H54 (cell line): Measurements from ENCODE around the gene NF2.

ENCODE experiments used
- DNase-seq: peaks from one replicate; pipeline ENCODE4 v3.0.0; 2011; ENCODE audit warnings: low spot score, mixed read lengths; ENCODE audit not compliant: insufficient read length
- FAIRE-seq: peaks from 3 replicates; lab custom pipeline; 2011; peaks lifted over from hg19 to GRCh38; lab: Jason Lieb, UNC
- POLR2A ChIP-seq: IDR thresholded peaks from 2 replicates; pipeline ENCODE4 v1.6.1; 2011; ENCODE audit warnings: low read depth, mild to moderate bottlenecking, low read length

Gene NF2

DNA sequence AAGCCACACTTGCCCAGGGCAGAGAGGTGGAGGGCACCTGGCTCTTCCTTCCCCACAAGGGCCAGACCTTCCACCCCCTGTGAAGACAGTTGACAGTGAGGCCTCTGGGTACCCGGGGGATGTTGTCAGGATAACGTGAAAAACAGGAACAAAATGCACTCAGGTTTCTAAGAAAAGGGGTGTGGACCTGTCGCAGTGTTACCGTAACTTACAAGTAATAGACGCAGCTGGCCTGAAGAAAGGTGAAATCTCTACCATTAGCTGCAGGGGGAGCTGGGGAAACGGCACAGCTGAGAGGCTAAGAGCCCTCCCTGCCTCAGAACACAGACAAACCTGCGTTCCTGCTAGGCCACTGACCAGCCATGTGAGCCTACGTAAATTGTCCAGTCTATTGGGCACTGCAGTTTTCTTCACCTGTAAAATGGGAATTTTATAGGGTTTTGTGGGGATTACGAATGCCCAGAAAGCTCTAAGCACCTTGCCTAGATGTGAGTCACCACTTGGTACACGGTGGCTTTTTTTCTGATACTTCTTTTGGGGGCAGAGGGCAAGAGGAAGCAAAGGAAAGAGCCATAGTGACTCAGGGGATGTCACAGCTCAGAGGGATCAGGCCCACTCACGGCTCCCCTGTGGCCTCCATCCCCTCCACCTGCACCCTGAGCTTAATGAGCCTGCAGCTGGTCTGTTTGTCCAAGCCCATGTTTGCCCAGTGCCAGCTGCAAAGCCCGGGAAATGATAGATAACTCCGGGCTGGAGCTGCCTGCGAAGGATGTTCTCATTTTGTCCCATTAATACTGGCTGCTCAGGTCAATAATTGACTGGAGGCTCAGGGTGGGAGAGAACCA, 97.9 kb downstream of the NF2 start:
- no peak for TF ChIP-seq POLR2A
- peak; percentile 55 for FAIRE-seq
- no peak for DNase-seq

DNA sequence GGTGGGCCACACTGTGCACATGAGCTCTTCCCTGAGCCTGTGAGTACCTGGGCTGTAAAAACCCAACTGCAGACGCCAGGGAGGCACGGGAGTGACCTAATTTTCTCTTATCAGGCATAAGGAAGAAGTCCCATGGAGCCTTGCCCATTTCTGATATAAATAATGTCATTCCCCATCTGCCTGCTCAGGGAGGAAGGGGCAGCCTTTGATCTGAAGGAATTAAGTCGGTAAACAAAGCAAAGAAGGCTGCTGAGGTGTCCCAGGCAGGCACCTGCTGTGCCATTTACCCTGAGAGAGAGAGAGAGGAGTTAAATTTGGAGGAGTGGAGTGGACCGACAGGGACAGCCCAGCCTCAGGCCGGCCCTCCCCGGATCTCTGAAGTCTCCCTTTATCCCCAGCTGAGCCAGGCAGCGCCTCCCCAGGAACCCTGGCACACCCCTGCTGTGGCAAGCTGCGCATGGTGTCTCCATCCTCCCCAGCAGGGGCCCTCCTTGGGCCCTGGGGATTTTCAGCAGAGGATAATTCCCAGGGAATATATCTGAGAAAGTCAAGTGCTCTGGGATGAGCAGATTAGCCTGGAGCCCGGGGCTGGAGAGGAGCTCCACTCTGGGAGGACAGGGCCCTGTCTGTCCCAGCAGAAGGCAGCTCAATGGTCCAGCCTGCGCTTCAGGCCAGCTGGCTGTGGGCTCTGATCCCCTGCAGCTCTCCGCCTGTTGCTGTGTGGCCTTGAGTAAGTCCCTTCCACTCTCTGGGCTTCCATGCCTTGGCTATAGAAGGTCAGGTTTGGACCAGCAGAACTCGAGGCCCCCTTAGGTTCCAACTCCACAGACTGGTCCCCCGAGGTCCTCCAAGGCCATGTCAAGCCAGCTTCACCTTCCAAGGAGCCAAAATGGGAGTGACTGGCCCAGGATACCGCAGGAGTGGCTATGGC, 98.8 kb downstream of the NF2 start:
- TF ChIP-seq POLR2A, result no peak
- FAIRE-seq (peak; percentile 43), DNase-seq (peak; percentile 64)

DNA sequence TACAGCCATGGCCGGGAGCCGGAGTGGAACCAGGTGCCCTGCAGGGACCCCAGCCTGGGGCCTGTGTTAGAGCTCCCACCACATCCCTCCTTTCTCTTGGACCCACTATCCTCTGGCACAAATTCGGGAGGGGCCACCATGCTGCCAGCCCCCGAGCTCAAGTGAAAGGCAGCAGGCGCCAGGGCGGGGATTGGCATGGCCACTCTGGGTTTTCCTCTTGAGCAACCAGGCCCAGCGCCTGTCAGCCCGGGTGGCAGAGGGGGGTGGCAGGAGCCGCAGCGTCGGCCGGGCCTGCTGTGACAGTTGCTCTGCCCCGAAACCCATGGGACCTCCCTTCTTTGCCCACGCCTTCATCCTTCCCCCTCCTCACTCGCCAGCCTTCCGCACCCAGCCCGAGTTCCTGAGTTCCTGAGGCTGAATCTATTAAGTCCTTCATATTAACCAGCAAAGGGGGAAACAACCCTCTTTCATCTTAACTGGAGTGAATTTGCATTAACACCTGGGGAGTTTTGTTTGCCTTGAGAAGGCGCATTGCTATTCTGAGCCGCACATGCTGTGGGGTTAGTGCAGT, 99.6 kb downstream of the NF2 start:
- DNase-seq (no peak), FAIRE-seq (no peak)
- no peak for TF ChIP-seq POLR2A

DNA sequence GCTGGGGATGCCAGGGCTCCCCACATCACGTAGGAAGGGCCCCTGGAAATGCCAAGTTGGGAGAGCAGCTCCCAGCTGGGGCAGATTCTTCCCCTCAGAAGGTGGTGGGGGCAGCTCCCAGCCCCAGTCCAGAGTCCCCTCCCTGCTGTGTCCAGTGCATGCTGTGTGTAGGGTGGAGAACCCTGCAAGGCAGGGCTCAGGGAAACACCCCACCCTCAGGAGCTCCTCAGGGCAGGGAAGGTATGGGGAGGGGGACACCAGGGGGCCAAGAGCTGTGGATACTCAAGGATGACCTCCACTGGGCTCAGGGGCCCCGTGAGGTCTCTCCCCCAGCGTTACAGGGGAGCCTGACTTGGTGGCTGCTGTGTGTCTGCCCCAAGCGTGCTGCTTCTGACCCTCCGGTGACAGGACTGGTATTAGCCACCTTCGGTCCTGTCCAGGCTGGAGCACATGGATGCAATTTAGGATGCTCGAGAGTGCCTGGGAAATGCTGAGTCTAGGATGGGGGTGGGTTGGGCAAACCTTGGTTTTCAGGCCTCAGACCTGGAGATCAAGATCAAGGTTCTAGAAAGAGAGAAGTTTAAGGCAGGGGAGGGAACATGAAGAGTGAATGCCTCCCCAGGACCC, 100.2 kb downstream of the NF2 start:
- FAIRE-seq (no peak), DNase-seq (no peak)
- no peak for TF ChIP-seq POLR2A

DNA sequence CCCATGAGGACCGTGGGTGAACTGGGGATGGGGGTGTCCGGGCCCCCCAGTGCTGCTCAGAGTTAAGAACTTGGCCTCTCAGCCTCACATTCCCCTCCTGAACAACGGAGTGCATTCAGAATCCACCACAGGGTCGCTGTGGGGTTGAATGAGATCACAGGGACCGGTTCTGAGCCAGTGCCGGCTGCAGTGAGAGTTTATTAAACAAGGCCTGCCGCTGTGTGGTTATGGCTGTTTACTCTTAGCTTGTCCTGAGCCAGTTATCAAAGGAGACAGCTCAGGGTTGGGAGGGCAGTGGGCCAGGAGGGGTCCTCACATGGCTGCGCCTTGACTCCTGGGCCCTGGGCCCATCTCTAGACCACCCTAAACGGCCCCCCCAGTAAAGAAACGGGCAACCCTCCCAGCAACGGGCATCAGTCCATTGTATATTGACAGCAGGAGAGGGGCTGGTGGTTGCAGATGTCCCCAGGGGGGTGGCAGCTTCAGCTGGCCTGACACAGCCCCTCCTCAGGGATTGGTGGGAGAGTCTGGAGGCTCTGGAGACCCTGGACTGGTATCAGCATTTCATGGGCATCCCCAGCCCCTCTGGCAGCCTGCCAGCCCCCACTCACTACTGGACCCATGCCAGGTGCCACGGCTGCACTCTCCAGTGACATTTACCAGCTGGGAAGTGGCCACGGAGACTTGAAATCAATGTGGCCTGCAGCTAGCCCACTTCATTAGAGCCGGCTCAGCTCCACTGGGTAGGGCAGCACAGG, 101.3 kb downstream of the NF2 start:
- DNase-seq (no peak), FAIRE-seq (no peak)
- no peak for TF ChIP-seq POLR2A

DNA sequence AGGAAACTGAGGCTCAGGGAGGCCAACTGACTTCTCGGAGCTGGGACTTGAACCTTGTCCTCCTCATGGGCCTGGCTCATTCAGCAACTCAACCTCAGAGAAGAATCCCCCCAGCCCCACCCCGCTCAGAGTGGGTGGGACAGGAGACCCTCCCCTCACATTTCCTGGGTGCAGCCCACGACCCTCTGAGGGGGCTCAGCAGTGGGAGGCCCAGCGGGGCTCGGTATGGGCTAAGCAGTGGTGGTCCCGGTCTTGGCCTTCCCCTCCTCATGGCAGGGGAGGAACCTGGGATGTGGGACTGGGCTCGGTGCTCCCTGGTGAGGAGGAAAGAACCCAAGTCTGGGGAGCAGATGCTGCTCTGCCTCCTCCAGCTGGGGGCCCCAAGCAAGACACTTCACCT, 102.2 kb downstream of the NF2 start:
- FAIRE-seq (no peak), DNase-seq (no peak)
- TF ChIP-seq POLR2A, result no peak

DNA sequence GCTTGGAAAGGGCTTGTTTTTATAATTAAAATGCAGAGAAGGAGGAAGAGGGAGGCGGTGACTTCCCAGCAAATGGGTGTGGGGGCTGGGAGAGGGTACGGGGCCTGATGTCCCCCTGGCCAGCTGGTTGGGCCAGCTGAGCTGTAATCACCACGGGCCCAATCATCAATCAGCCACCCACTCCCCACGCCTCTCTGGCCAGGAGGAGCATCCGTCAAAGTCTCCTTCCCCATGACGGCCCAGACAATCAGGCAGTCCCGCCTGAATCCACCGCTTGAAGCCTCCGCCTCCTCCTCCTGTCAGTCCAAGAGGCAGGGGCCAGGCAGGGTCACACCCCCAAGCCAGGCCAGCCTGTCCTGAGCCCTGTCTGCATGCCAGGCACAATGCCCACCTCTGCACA, 103.1 kb downstream of the NF2 start:
- DNase-seq (no peak), FAIRE-seq (no peak)
- TF ChIP-seq POLR2A, result no peak

DNA sequence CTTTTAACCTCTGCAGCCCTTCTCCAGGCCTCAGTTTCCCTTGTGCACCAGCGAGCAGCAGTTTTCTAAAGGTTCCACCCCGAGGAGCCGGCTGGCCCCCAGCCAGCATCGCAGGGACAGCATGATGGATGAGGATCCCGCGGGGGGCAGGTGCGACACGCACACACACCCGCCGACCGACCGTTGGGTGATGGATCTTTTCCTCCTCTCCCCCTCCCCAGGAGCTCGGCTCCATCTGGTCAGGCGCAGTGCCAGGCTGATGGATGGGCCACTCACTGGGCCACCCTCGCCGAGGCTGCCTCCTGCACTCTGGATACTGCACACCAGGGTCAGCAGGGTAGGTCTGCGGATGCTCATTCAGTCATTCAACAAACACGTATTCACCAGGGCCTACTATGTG, 103.6 kb downstream of the NF2 start:
- FAIRE-seq, result no peak
- TF ChIP-seq POLR2A, result no peak
- DNase-seq, result no peak

DNA sequence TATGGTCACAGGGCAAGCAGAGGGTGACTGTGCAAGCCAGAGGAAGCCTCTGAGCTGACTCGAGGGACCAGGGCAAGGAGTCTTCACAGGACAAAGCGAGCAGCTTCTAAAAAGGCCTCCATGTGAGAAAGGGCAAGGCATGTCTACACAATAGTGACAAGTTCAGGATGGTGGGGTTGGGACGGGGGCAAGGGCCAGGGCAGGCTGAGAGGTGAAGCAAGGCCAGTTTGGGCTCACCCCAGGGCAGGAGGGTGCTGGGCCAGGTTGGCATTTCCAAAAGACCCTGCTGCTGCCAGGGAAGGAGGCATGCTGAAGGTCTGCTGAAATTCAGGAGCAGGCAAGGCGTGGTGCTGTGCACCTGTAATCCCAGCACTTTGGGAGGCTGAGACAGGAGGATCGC, 104.0 kb downstream of the NF2 start:
- no peak for FAIRE-seq
- no peak for DNase-seq
- no peak for TF ChIP-seq POLR2A

DNA sequence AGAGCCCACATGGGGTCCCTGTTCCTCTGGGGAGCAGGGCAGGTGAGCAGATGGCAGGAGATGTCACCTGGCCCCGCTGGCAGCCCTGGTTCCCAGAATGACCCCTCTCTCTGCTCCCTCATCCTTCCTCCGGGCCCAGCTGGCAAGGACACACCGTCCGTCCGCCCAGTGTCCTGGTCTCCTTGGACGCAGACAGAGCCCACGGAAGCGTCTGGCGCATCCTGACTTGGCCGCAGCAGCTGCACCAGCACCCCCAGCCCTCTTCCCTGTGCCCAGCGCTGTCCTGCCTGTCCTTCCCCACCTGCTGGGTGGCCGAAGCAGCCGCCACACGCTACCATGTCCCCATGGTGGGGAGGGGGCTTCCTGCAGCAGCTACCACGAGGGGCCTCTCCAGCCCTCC, 106.8 kb downstream of the NF2 start:
- DNase-seq (no peak), FAIRE-seq (no peak)
- TF ChIP-seq POLR2A, result no peak

DNA sequence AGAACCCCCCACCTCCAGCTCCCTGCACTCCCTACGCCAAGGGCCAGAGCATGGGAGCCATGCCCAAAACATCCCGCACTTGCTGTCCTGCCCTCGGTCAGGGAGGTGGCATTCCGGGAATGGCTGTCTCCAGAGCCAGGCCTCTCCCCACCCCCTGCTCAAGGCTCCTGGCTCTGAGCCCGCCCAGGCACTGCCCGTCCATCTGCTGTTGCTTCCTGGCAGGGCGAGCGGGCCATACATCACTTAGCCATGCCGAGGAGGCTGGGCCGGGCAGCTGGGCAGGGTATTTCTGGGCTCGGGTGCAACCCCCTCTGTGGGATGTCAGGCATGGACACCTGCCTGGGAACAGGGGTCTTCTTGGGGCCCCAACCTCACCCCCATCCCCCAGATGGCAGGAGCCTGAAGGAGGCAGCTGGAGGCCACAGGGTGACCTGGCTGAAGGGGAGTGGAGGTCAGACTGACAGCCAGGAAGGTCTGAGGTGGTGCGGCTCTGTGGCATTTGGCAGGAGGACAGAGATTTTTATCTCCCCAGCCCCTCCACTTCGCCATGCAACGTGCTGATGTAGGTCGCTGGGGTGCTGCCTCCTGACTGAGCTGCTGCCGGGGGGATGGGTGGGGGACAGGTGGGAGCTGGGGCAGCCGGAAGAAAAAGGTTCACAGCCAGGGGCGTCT, 107.6 kb downstream of the NF2 start:
- no peak for FAIRE-seq
- DNase-seq, result peak; percentile 72
- TF ChIP-seq POLR2A, result no peak

DNA sequence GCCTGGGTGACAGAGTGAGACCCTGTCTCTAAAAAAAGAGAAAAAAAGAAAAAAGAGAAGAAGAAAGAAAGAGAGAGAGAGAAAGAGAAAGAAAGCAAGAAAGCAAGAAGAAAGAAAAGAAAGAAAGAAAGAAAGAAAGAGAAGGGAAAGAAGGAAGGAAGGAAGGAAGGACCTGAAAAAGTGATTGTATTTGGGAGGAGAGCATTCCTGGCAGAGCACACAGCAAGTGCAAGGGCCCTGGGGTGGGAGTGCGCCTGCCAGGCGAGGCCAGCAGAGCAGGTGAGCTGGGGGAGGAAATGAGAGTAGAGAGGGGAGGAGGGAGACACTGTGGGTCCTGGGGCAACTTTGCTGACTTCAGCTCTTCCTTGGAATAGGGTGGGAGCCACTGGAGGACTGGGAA, 108.7 kb downstream of the NF2 start:
- FAIRE-seq, result no peak
- DNase-seq, result no peak
- TF ChIP-seq POLR2A, result no peak

DNA sequence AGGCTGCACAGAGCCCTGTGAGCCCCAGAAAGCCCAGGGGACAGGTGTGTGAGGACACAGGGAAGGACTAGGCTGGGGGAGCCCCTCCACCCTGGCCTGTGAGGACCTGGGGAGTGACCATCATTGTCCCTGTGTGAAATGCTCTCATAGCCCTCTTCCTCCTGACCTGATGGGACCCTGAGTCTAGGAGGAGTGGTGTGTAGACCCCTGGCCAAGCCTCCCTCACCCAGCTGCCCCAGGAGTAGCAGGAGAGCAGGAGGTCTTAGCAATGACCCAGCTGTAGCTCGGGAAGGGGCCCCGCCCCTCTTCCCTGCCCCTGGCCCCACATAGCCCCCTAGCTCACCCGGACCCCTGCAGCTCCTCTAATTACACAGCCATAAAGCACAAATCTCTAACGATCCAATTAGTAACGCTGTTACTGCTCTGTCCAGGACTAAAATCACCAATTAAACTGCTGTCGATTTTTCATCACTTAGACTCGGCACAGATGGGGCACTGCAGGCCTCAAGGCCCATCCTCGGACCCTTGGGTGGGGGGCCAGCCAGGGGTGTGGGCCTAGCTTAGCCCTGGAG, 109.8 kb downstream of the NF2 start:
- no peak for DNase-seq
- no peak for TF ChIP-seq POLR2A
- FAIRE-seq, result no peak
